Neuronal stem cell (in vitro differentiated cells): ENCODE results near the gene PEX16.

Experiments
- DNase-seq: peaks from one replicate; pipeline ENCODE4 v3.0.0-alpha.2; 2013; ENCODE audit warnings: low spot score
- H2AFZ ChIP-seq: one replicate; pipeline ENCODE4 v1.6.1; 2013; ENCODE audit warnings: mild to moderate bottlenecking, low read length, inconsistent platforms
- H2AK5ac ChIP-seq: 2 replicates; pipeline ENCODE4 v1.6.1; 2013; ENCODE audit warnings: low read depth, mild to moderate bottlenecking, inconsistent platforms, low read length, moderate library complexity, mixed read lengths
- H2BK120ac ChIP-seq: 2 replicates; pipeline ENCODE4 v1.6.1; 2013; ENCODE audit warnings: low read depth, mild to moderate bottlenecking, inconsistent platforms, low read length, moderate library complexity, mixed read lengths
- H2BK12ac ChIP-seq: one replicate; pipeline ENCODE4 v1.6.1; 2013; ENCODE audit warnings: low read length, inconsistent platforms
- H2BK15ac ChIP-seq: 2 replicates; pipeline ENCODE4 v1.6.1; 2013; ENCODE audit warnings: mild to moderate bottlenecking, low read length, inconsistent platforms, mixed read lengths
- H2BK5ac ChIP-seq: one replicate; pipeline ENCODE4 v1.6.1; 2013; ENCODE audit warnings: inconsistent platforms, mild to moderate bottlenecking, low read length, moderate library complexity
- H3K14ac ChIP-seq: one replicate; pipeline ENCODE4 v1.6.1; 2013; ENCODE audit warnings: low read length, inconsistent platforms
- H3K18ac ChIP-seq: 2 replicates; pipeline ENCODE4 v1.6.1; 2013; ENCODE audit warnings: low read length, inconsistent platforms
- H3K23ac ChIP-seq: 2 replicates; pipeline ENCODE4 v1.6.1; 2013; ENCODE audit warnings: low read depth, mild to moderate bottlenecking, mixed read lengths, low read length, inconsistent platforms; ENCODE audit not compliant: poor library complexity
- H3K27ac ChIP-seq: replicated peaks from 3 replicates; pipeline ENCODE4 v1.5.1; 2013; ENCODE audit warnings: low read length, inconsistent platforms
- H3K27me3 ChIP-seq, 3 experiments: 2 replicates each; pipeline ENCODE4 v1.6.1; 2013; ENCODE audit warnings: low read length in 3 of 3, mild to moderate bottlenecking in 2 of 3, inconsistent platforms in 1 of 3, low read depth in 1 of 3, mixed read lengths in 1 of 3, moderate library complexity in 1 of 3; ENCODE audit not compliant: control insufficient read depth in 3 of 3, insufficient read depth in 3 of 3
- H3K36me3 ChIP-seq, 2 donors: replicated peaks in 1 of 2; 2 replicates each; pipeline ENCODE4 v1.6.1; 2013; ENCODE audit warnings: low read length in 2 of 2; ENCODE audit not compliant: control insufficient read depth in 2 of 2, insufficient read depth in 2 of 2
- H3K4ac ChIP-seq: 2 replicates; pipeline ENCODE4 v1.6.1; 2013; ENCODE audit warnings: inconsistent platforms, mild to moderate bottlenecking, low read length, moderate library complexity
- H3K4me1 ChIP-seq, 2 donors: 1 replicate in 1 of 2; 2 replicates in 1 of 2; pipeline ENCODE4 v1.6.1; 2013; ENCODE audit warnings: low read length in 2 of 2, low read depth in 1 of 2; ENCODE audit not compliant: control insufficient read depth in 2 of 2, insufficient read depth in 1 of 2
- H3K4me2 ChIP-seq: one replicate; pipeline ENCODE4 v1.6.1; 2013; ENCODE audit warnings: mild to moderate bottlenecking, low read length, inconsistent platforms; ENCODE audit not compliant: insufficient read depth, poor library complexity, severe bottlenecking
- H3K4me3 ChIP-seq, 2 donors: 2 replicates each; pipeline ENCODE4 v1.5.1; 2013; ENCODE audit warnings: low read length in 2 of 2, mild to moderate bottlenecking in 2 of 2, inconsistent platforms in 1 of 2, moderate library complexity in 1 of 2
- H3K79me1 ChIP-seq: one replicate; pipeline ENCODE4 v1.6.1; 2013; ENCODE audit warnings: low read depth, mild to moderate bottlenecking, inconsistent platforms, low read length, moderate library complexity
- H3K9ac ChIP-seq: one replicate; pipeline ENCODE4 v1.6.1; 2013; ENCODE audit warnings: mild to moderate bottlenecking, low read depth, low read length, inconsistent platforms; ENCODE audit not compliant: poor library complexity
- H3K9me3 ChIP-seq, 2 donors: replicated peaks in 1 of 2; 2 replicates each; pipeline versions ENCODE3 to v1.6.1; 2013; ENCODE audit warnings: low read length in 2 of 2, mild to moderate bottlenecking in 2 of 2, inconsistent platforms in 1 of 2, low read depth in 1 of 2, mixed read lengths in 1 of 2, moderate library complexity in 1 of 2; ENCODE audit not compliant: control insufficient read depth in 2 of 2, insufficient read depth in 1 of 2
- H4K8ac ChIP-seq: one replicate; pipeline ENCODE4 v1.6.1; 2013; ENCODE audit warnings: low read depth, mild to moderate bottlenecking, inconsistent platforms, low read length, moderate library complexity
- H4K91ac ChIP-seq: one replicate; pipeline ENCODE4 v1.6.1; 2013; ENCODE audit warnings: low read length, low read depth, mild to moderate bottlenecking, inconsistent platforms; ENCODE audit not compliant: poor library complexity
- WGBS, 2 donors: extraction: QIAGEN DNeasy Blood & Tissue Kit; methylation state at CpG; one replicate each; pipeline ENCODE4 v1.1.7; 2013; ENCODE audit warnings: missing lambda C conversion rate in 2 of 2, mixed read lengths in 1 of 2; ENCODE audit not compliant: insufficient read length in 2 of 2, insufficient replicate concordance in 1 of 2; ENCODE audit errors: extremely low coverage in 2 of 2; 5-methylcytosine and 5-hydroxymethylcytosine counted together

The PEX16 gene

GRCh38 chr11:45945397-45945999 is 27.8 kb upstream of the PEX16 start:
- Histone ChIP-seq H3K27me3 (no peaks in the 10 kb centered on the region), H2BK5ac (no peak overlapping the region), H3K27ac (no peak overlapping the region), H3K14ac (no peak overlapping the region), H3K4me1 (peaks cover 0 to 17% of the 10 kb centered on the region in 2 donors), H3K4me2 (no peak overlapping the region), H2BK120ac (no peak overlapping the region), H2BK12ac (no peak overlapping the region), H3K4me3 (no peak overlapping the region), H3K23ac (no peak overlapping the region), H3K79me1 (no peaks in the 10 kb centered on the region), H4K91ac (no peak overlapping the region), H2AFZ (no peak overlapping the region), H2AK5ac (no peak overlapping the region), H3K36me3 (peaks cover 13 to 91% of the 10 kb centered on the region in 2 donors), H3K9ac (no peak overlapping the region), H2BK15ac (no peak overlapping the region), H3K9me3 (no peaks in the 10 kb centered on the region), H4K8ac (no peak overlapping the region), H3K18ac (no peak overlapping the region), H3K4ac (no peak overlapping the region)
- WGBS, 2 donors: no CpG with 5 or more reads among the region's 3 CpGs
- DNase-seq: no peak

- Histone ChIP-seq H2BK120ac (no peak overlapping the region), H3K4me1 (peaks cover under 1 to 3% of the 10 kb centered on the region in 2 donors), H3K27me3 (no peaks in the 10 kb centered on the region), H3K4me2 (no peak overlapping the region), H2BK12ac (no peak overlapping the region), H3K4me3 (no peak overlapping the region), H2AFZ (no peak overlapping the region), H3K27ac (no peak overlapping the region), H3K14ac (no peak overlapping the region), H3K36me3 (peaks cover 7 to 72% of the 10 kb centered on the region in 2 donors), H4K91ac (no peak overlapping the region), H2BK5ac (no peak overlapping the region), H4K8ac (no peak overlapping the region), H2BK15ac (no peak overlapping the region), H3K79me1 (no peaks in the 10 kb centered on the region), H3K4ac (no peak overlapping the region), H3K23ac (no peak overlapping the region), H2AK5ac (no peak overlapping the region), H3K9ac (no peak overlapping the region), H3K18ac (no peak overlapping the region), H3K9me3 (no peaks in the 10 kb centered on the region)
- no CpG with 5 or more reads among the region's 4 CpGs for WGBS, 2 donors
- no peak for DNase-seq
Observed at GRCh38 chr11:45942381-45942780, 24.7 kb upstream of the PEX16 start.

GRCh38 chr11:45941285-45941684 is 23.6 kb upstream of the PEX16 start:
- H2BK5ac ChIP-seq: no peak overlapping the region
- H3K27ac ChIP-seq: no peak overlapping the region
- no peak overlapping the region for H3K9ac ChIP-seq
- no peaks in the 10 kb centered on the region for H3K9me3 ChIP-seq
- peaks cover 9 to 72% of the 10 kb centered on the region in 2 donors for H3K36me3 ChIP-seq
- H3K23ac ChIP-seq: no peak overlapping the region
- H3K4me1 ChIP-seq: peaks cover 0 to 3% of the 10 kb centered on the region in 2 donors
- H3K4me3 ChIP-seq: no peak overlapping the region
- no peaks in the 10 kb centered on the region for H3K27me3 ChIP-seq
- H2BK120ac ChIP-seq: no peak overlapping the region
- no peak overlapping the region for H3K4me2 ChIP-seq
- no peak for DNase-seq
- H2BK12ac ChIP-seq: no peak overlapping the region
- WGBS, 2 donors: no CpG with 5 or more reads among the region's 4 CpGs
- no peaks in the 10 kb centered on the region for H3K79me1 ChIP-seq
- no peak overlapping the region for H4K8ac ChIP-seq
- no peak overlapping the region for H2AFZ ChIP-seq
- H2BK15ac ChIP-seq: no peak overlapping the region
- H3K14ac ChIP-seq: no peak overlapping the region
- no peak overlapping the region for H2AK5ac ChIP-seq
- H3K18ac ChIP-seq: no peak overlapping the region
- no peak overlapping the region for H3K4ac ChIP-seq
- H4K91ac ChIP-seq: no peak overlapping the region

- no peak overlapping the region for H3K4me2 ChIP-seq
- H2AFZ ChIP-seq: no peak overlapping the region
- H3K27me3 ChIP-seq: no peaks in the 10 kb centered on the region
- H3K9me3 ChIP-seq: no peaks in the 10 kb centered on the region
- H2BK15ac ChIP-seq: no peak overlapping the region
- H4K91ac ChIP-seq: no peak overlapping the region
- H3K4me3 ChIP-seq: no peak overlapping the region
- no peak overlapping the region for H2BK120ac ChIP-seq
- no CpG with 5 or more reads among the region's 2 CpGs for WGBS, 2 donors
- no peak overlapping the region for H3K14ac ChIP-seq
- peaks cover 0 to 3% of the 10 kb centered on the region in 2 donors for H3K4me1 ChIP-seq
- H3K23ac ChIP-seq: no peak overlapping the region
- peaks cover 14 to 73% of the 10 kb centered on the region in 2 donors for H3K36me3 ChIP-seq
- no peak overlapping the region for H3K27ac ChIP-seq
- H4K8ac ChIP-seq: no peak overlapping the region
- DNase-seq: no peak
- no peak overlapping the region for H3K18ac ChIP-seq
- no peaks in the 10 kb centered on the region for H3K79me1 ChIP-seq
- H3K9ac ChIP-seq: no peak overlapping the region
- H2AK5ac ChIP-seq: no peak overlapping the region
- no peak overlapping the region for H2BK5ac ChIP-seq
- H3K4ac ChIP-seq: no peak overlapping the region
- H2BK12ac ChIP-seq: no peak overlapping the region
Observed at GRCh38 chr11:45939836-45940235, 22.2 kb upstream of the PEX16 start.
